Stimulated activated CD4-positive, alpha-beta T cell treated with anti-CD3 and anti-CD28 coated beads, Interleukin-15, amount 100 ng/mL, for 48 hours (primary cell): ENCODE results near the gene MED28.
"Not testable (repeated sequence)": the region's sequence is repeated elsewhere in the genome, so short reads cannot be mapped to it uniquely, and the experiment has no call there.

ENCODE experiments used
- DNase-seq, 2 donors: peaks; one replicate each; pipeline ENCODE4 v3.0.0-alpha.2; 2020; ENCODE audit warnings: low read depth in 2 of 2

MED28 gene

GRCh38 chr4:17618926-17619325 lies 4.5 kb downstream of the MED28 start:
- no peak for DNase-seq

DNA sequence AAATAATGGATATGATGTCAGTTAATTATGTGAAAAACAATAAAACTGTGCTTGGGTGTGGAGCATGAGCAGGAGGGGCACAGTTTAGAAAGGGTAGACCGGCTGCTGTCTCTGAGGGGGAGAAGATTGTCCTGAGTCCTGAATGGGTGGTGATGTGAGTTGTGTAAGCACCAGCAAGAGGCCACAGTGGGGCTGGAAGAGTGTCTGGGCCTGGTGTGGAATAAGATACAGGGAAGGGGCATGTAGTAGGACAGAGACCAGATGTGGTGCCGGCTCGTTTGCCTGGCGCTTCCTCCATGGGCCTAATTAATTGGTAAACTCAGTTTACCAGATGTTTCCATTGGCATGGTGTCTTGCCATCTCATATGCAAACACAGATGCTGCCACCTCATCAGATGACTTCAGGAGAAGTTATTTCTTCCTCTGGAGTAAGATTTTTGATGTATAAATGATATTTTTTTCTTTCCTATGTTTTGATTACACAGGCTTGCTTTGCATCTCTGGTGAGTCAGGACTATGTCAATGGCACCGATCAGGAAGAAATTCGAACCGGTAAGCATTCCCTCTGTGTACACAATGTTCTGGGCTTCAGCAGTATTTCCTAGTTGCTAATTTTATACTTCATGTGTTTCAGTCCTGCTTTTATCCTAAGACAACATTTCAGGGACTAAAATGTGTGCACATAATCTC lies 5.1 kb downstream of the MED28 start:
- no peak for DNase-seq

DNA sequence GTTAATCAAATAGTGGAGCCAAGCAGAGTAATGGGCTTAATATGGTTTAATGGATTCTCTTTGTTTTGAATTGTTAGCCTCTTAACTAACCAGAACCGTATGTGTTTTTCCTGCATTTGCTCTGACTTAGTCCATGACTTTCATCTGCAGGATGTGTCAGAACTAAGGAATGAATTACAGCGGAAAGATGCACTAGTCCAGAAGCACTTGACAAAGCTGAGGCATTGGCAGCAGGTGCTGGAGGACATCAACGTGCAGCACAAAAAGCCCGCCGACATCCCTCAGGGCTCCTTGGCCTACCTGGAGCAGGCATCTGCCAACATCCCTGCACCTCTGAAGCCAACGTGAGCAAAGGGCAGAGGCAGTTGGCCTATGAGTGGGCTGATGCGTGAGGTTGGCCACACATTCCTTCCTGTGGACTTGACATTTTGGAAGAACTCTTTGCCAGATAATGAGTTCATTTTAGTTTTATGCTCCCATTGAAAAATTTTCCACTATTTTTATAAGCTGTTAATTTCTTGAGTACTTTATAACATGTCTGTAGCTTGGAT lies 9.1 kb downstream of the MED28 start:
- DNase-seq, result no peak

GRCh38 chr4:17624821-17625220 lies 10.4 kb downstream of the MED28 start:
- no peak for DNase-seq

GRCh38 chr4:17630228-17630627 lies 15.8 kb downstream of the MED28 start:
- DNase-seq, result no peak

GRCh38 chr4:17633600-17633999 lies 19.2 kb downstream of the MED28 start:
- DNase-seq, result no peak

DNA sequence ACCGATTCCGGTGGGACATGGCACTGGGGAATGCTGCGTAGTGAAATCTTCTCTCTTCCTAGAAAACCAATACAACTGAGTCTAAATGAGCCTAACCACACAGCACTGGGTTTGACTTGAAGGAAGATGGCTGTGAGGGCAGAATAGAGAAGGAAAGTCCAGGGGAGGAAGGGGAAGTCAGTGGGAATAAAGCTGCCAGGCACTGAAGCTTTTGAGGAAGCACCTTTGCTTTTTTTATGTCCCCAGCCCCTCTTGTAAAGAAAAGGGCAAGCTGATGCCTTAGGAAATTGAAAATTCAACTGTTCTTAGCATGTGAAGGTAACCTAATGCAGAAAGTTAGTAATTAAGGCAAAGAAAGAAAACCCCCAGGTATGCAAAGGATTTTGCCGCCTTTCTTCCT lies 20.6 kb downstream of the MED28 start:
- no peak for DNase-seq

DNA sequence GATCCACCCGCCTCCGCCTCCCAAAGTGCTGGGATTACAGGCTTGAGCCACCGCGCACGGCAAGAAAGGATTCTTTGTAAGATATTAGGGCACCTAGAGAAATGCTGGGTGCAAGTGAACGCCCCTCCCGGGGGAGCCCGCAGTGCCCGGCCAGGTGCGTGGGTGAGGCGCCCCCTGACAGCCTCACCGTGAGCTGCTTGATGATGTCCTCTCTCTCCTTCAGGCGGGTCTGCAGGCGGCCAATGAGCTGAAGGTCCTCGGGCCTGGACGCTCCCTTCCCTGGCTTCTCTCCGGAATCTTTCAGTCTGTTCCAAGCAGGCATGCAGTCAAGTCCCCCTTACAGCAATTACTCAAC lies 21.9 kb downstream of the MED28 start:
- DNase-seq, result no peak

- DNase-seq, result peak; percentile 33 to 61
Observed at GRCh38 chr4:17636696-17637622, 22.5 kb downstream of the MED28 start.

GRCh38 chr4:17639136-17639535 lies 24.7 kb downstream of the MED28 start:
- no peak for DNase-seq

DNA sequence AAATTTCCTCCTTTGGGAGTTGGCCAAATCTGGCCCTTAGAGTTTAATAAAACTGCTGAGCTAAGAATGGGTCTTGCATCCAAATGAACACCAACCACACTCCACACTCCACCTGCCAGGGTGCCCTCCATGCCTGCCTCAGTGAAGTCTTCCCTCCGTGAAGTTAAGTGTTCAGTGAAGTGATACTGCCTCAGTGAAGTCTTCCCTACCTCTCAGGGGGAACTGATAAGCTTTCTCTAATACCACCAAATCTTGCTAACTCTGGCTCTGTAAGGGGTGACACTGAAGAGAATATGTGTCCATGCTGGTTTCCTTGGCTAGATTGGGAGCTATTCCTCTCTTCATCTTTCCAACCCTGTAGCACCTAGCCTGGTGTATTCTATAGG lies 27.9 kb downstream of the MED28 start:
- DNase-seq, result no peak

- DNase-seq, result no peak
Observed at GRCh38 chr4:17646693-17647092, 32.3 kb downstream of the MED28 start.

DNA sequence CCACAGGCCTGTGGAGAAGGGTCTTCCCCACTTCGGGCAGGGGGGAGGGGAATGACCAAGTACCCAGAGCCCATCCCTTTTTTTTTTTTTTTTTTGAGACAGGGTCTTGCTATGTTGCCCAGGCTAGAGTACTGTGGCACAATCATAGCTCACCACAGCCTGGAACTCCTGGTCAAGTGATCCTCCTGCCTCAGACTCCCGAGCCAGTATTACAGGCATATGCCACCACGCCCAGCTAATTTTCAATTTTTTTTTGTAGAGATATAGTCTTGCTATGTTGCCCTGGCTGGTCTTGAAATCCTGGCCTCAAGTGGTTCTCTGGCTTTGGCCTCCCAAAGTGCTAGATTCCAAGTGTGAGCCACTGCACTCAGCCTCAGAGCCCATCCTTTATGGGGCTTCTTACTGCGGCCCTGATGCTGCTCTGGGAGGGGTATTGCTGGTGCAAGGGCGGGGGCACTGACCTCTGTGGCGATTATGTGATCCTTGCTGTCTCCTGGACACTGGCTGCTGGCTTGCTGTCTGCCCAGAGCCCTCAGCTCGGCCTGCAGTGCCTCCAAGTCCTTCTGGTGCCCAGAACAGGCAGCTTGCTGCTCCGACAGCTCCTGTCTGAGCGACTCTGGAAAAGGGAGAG lies 32.9 kb downstream of the MED28 start:
- DNase-seq, result no peak

DNA sequence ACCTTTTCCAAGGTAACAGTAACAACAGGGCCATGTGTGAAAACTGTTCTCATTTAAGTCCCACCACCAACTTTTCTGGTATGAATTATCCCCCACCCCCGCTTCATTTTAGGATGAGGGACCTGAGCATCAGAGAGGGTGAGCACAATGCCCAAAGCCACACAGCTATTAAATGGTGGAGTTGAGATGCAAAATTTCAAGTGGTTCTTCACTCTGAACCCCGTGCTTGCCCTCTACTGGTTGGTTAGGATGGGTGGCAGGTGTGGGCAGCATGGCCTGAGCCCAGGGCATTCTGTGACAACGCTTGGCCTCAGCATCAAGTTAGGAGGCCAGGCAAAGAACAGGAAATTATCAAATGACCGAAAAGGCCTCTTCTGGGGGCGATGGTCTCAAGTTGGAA lies 33.5 kb downstream of the MED28 start:
- DNase-seq, result no peak

GRCh38 chr4:17650406-17650805 lies 36.0 kb downstream of the MED28 start:
- DNase-seq, result no peak

GRCh38 chr4:17654701-17655100 lies 40.3 kb downstream of the MED28 start:
- no peak for DNase-seq

- DNase-seq, result no peak
Observed at GRCh38 chr4:17657090-17657489, 42.6 kb downstream of the MED28 start.

DNA sequence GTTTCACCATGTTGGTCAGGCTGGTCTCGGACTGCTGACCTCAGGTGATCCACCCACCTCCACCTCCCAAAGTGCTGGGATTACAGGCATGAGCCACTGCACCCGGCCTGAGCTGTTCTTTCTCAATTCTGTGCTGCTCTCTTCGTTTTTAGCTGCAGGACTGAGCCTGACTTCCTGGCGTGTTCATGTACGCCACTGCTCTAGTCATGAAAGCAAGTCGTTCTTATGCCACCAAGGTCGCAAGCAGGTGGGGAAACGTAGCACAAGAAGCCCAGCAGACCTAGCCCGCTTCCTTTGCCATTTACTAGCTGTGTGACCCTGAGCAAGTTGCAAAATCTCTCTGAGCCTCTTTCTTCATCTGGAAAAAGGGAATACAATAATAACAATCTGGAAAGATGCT lies 43.4 kb downstream of the MED28 start:
- DNase-seq, result no peak

GRCh38 chr4:17659196-17659595 lies 44.8 kb downstream of the MED28 start:
- DNase-seq, result not testable (repeated sequence)

- no peak for DNase-seq
Observed at GRCh38 chr4:17662694-17663093, 48.3 kb downstream of the MED28 start.

GRCh38 chr4:17664755-17665154 lies 50.3 kb downstream of the MED28 start:
- no peak for DNase-seq

GRCh38 chr4:17665346-17665745 lies 50.9 kb downstream of the MED28 start:
- DNase-seq, result no peak

GRCh38 chr4:17665852-17666251 lies 51.4 kb downstream of the MED28 start:
- no peak for DNase-seq
